ENCODE data around the gene DNAL1. TPM values are rescaled to one million over a fixed set of nuclear protein-coding genes. Genes with fewer than 3 reads are reported as not detected.

Gene DNAL1
- total RNA-seq, 1 experiment from 2014 or later = 12.2 TPM

DNA sequence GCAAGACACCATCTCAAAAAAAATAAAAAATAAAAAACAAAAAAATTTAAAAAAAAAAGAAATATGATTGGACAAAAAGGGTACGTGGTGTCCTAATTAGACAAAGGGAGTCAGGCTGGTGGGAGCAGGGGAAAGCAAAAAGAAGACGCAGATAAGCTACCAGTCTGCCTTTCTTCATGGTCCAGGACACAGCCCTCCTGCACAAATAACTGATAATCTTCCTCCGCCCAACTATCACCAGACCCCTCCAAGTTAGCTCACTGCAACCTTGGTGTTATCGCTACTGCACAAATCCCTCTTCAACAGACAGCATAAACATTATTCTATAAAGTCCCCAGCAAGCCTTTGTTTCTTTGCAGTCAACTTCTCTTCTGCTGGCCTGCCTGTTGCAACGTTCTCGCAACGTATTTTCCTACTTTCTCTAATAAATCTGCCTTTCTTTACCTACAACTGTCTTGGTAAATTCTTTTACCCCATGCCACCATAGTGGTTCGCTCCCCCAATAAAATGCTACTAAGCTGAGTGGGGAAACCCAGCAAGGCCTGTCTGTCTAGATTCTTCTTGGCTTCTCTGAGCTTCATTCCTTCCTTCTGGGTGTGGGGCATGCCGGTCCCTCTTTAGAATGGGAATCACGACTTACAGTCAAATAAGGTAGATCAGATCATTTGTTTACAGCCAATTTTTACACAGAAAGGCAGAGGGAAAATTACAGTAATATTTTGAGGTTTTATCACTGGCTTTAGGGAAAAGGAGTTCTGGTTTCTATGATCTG lies 14.6 kb upstream of the DNAL1 start:
- Histone ChIP-seq H3K36me3 (ENCODE audit: control insufficient read depth, insufficient read depth, low read length) (no peaks in the 10 kb centered on the region), H3K4me3 (ENCODE audit: low read depth, low read length) (no peak overlapping the region), H3K4me1 (peaks cover 7% of the 10 kb centered on the region; the same call in 1 of the 2 replicates), H3K9me3 (no peaks in the 10 kb centered on the region), H3K27me3 (replicated peaks; ENCODE audit: control insufficient read depth, insufficient read depth, low read length) (no peaks in the 10 kb centered on the region)
- no TSS peak for BruUV-seq (replicated peaks)
- peaks cover 8% of the 10 kb centered on the region for H3K4me1 Mint-ChIP-seq (ENCODE audit: low read depth, unreplicated experiment)
- TF ChIP-seq, protein P1, sequence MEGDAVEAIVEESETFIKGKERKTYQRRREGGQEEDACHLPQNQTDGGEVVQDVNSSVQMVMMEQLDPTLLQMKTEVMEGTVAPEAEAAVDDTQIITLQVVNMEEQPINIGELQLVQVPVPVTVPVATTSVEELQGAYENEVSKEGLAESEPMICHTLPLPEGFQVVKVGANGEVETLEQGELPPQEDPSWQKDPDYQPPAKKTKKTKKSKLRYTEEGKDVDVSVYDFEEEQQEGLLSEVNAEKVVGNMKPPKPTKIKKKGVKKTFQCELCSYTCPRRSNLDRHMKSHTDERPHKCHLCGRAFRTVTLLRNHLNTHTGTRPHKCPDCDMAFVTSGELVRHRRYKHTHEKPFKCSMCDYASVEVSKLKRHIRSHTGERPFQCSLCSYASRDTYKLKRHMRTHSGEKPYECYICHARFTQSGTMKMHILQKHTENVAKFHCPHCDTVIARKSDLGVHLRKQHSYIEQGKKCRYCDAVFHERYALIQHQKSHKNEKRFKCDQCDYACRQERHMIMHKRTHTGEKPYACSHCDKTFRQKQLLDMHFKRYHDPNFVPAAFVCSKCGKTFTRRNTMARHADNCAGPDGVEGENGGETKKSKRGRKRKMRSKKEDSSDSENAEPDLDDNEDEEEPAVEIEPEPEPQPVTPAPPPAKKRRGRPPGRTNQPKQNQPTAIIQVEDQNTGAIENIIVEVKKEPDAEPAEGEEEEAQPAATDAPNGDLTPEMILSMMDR (IDR thresholded peaks at IDR 0.05; ENCODE audit: insufficient read depth in 1 of 2, low read depth in 1 of 2, low read length in 1 of 2, severe bottlenecking in 1 of 2, unreplicated experiment in 1 of 2) = no peak
- H3K27ac Mint-ChIP-seq (ENCODE audit: unreplicated experiment) = peak overlapping the region; percentile 10
- CTCF ChIA-PET = interaction anchor here (0.6 to 1.2 kb wide), 4 partner anchors 109 to 235 kb away, joined by 3 to 5 read pairs (median 3); no protein-coding TSS in a partner anchor
- no peaks in the 10 kb centered on the region for H3K27me3 Mint-ChIP-seq (ENCODE audit: insufficient read depth, unreplicated experiment)
- H3K9me3 Mint-ChIP-seq (ENCODE audit: unreplicated experiment) = no peaks in the 10 kb centered on the region
- POLR2A ChIA-PET = interaction anchor here (0.5 to 0.7 kb wide), 2 partner anchors 208 to 689 kb away, joined by 3 to 4 read pairs; no protein-coding TSS in a partner anchor
- peak in 1 of 2 experiments; percentile 30 for DNase-seq
- no peaks in the 10 kb centered on the region for H3K36me3 Mint-ChIP-seq (ENCODE audit: insufficient read depth, unreplicated experiment)
- H3K4me3 Mint-ChIP-seq (ENCODE audit: unreplicated experiment) = peak overlapping the region; percentile 13
- intact Hi-C loops (cut with micrococcal nuclease; ENCODE audit: unreplicated experiment) = loop anchor here (5.0 to 10.0 kb wide), 3 partner anchors 55 to 338 kb away; partner anchors contain the start of gene RIOX1

DNA sequence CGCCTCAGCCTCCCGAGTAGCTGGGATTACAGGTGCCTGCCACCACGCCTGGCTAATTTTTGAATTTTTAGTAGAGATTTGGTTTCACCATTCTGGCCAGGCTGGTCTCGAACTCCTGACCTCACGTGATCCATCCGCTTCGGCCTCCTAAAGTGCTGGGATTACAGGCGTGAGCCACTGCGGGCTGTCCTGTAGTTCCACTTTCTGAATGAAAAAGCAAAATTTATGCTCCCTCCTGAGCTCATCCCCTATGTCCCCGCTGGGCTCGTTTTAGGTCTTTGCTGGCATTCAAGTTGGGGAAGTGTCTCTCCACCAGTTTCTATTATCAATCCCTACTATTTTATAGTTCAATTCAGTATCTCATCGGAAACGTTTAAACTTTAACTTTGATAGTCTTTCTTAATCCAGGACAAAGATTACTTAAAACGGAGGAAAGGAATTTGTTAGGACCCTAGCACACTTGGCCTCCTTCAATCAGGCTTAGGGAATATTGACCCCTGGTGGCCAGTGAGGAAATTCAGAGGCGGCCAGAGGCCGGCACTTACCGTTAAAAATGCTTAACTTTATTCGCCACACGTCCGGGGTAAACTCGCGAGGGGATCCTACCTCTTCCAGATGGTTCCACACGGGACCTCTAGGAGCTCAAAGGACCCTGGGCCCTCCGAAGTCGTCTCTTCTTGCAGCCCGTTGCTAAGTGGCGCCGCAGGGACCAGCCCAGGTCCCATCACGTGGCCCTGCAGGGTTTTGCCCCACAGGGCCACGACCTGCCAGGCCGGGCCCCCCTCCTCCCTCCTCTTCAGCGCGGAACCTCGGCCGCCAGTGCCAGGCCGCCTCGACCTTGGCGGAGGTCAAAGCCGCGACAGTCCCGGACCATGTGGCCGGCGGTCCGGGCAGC lies 11.4 kb upstream of the DNAL1 start:
- H3K4me1 ChIP-seq = peaks cover 7% of the 10 kb centered on the region; the same call in 1 of the 2 replicates
- CTCF ChIA-PET = interaction anchor here (0.5 to 1.0 kb wide), 7 partner anchors 11 to 157 kb away, joined by 3 to 10 read pairs (median 6); partner anchors contain the start of genes ACOT2 and ACOT6
- BruUV-seq (replicated peaks) = no TSS peak

More for the DNA sequence above, 11.4 kb upstream of the DNAL1 start:
- Mint-ChIP-seq H3K27ac (ENCODE audit: unreplicated experiment) (no peak overlapping the region), H3K27me3 (ENCODE audit: insufficient read depth, unreplicated experiment) (no peaks in the 10 kb centered on the region), H3K9me3 (ENCODE audit: unreplicated experiment) (no peaks in the 10 kb centered on the region), H3K4me1 (ENCODE audit: low read depth, unreplicated experiment) (peaks cover 15% of the 10 kb centered on the region), H3K4me3 (ENCODE audit: unreplicated experiment) (peak overlapping the region; percentile 47), H3K36me3 (ENCODE audit: insufficient read depth, unreplicated experiment) (no peaks in the 10 kb centered on the region)
- intact Hi-C loops (cut with micrococcal nuclease; ENCODE audit: unreplicated experiment) = loop anchor here (1.0 to 10.0 kb wide), 6 partner anchors 43 to 341 kb away; partner anchors contain the start of genes ACOT4 and RIOX1
- Histone ChIP-seq H3K36me3 (ENCODE audit: control insufficient read depth, insufficient read depth, low read length) (no peaks in the 10 kb centered on the region), H3K9me3 (no peaks in the 10 kb centered on the region), H3K4me3 (ENCODE audit: low read depth, low read length) (no peak overlapping the region), H3K27me3 (replicated peaks; ENCODE audit: control insufficient read depth, insufficient read depth, low read length) (no peaks in the 10 kb centered on the region)
- DNase-seq = peak; percentile 56 to 72
- TF ChIP-seq, protein P1 (IDR thresholded peaks at IDR 0.05; ENCODE audit: insufficient read depth in 1 of 2, low read depth in 1 of 2, low read length in 1 of 2, severe bottlenecking in 1 of 2, unreplicated experiment in 1 of 2) = peak; percentile 86 to 87
- POLR2A ChIA-PET = no interaction called here
